H9 (cell line): ENCODE measurements around the gene TM9SF3. TPM values are rescaled to one million over a fixed set of nuclear protein-coding genes. Genes with fewer than 3 reads are reported as not detected.

Experiments used
- DNase-seq: peaks from one replicate; pipeline ENCODE4 v3.0.0-alpha.2; 2017
- H2AFZ ChIP-seq: one replicate; pipeline ENCODE4 v1.6.1; 2013; ENCODE audit warnings: mild to moderate bottlenecking, low read length, control low read depth, moderate library complexity
- H2AK5ac ChIP-seq: 2 replicates; pipeline ENCODE4 v1.6.1; 2013; ENCODE audit warnings: low read length, control low read depth, mixed read lengths; ENCODE audit not compliant: insufficient read length
- H2BK120ac ChIP-seq: one replicate; pipeline ENCODE4 v1.6.1; 2013; ENCODE audit warnings: low read depth, mild to moderate bottlenecking, low read length, control low read depth, inconsistent platforms; ENCODE audit not compliant: poor library complexity, severe bottlenecking
- H2BK12ac ChIP-seq: 2 replicates; pipeline ENCODE4 v1.6.1; 2013; ENCODE audit warnings: low read length, control low read depth, mixed read lengths, low read depth; ENCODE audit not compliant: insufficient read length
- H2BK15ac ChIP-seq: 2 replicates; pipeline ENCODE4 v1.6.1; 2013; ENCODE audit warnings: low read depth, low read length, control low read depth
- H2BK20ac ChIP-seq: one replicate; pipeline ENCODE4 v1.6.1; 2013; ENCODE audit warnings: low read depth, mild to moderate bottlenecking, low read length, control low read depth, inconsistent platforms; ENCODE audit not compliant: poor library complexity, severe bottlenecking
- H2BK5ac ChIP-seq: 2 replicates; pipeline ENCODE4 v1.6.1; 2013; ENCODE audit warnings: low read length, control low read depth, mixed read lengths; ENCODE audit not compliant: insufficient read length
- H3K14ac ChIP-seq: 2 replicates; pipeline ENCODE4 v1.6.1; 2013; ENCODE audit warnings: low read length, control low read depth; ENCODE audit not compliant: insufficient read depth
- H3K18ac ChIP-seq: 2 replicates; pipeline ENCODE4 v1.6.1; 2013; ENCODE audit warnings: low read depth, mild to moderate bottlenecking, mixed read lengths, low read length, control low read depth; ENCODE audit not compliant: insufficient read length
- H3K23ac ChIP-seq: 2 replicates; pipeline ENCODE4 v1.6.1; 2013; ENCODE audit warnings: low read length, control low read depth, mixed read lengths, low read depth; ENCODE audit not compliant: insufficient read length
- H3K23me2 ChIP-seq: 2 replicates; pipeline ENCODE4 v1.6.1; 2013; ENCODE audit warnings: low read depth, mild to moderate bottlenecking, mixed read lengths, low read length, control low read depth; ENCODE audit not compliant: insufficient read length, poor library complexity, severe bottlenecking
- H3K27ac ChIP-seq: 2 replicates; pipeline ENCODE4 v1.5.1; 2013; ENCODE audit warnings: low read length, control low read depth, mixed read lengths, low read depth; ENCODE audit not compliant: insufficient read length
- H3K27me3 ChIP-seq: 2 replicates; pipeline ENCODE4 v1.6.1; 2013; ENCODE audit warnings: low read length, control low read depth, inconsistent platforms; ENCODE audit not compliant: insufficient read depth
- H3K4ac ChIP-seq: 2 replicates; pipeline ENCODE4 v1.6.1; 2013; ENCODE audit warnings: low read depth, mild to moderate bottlenecking, control low read depth, inconsistent platforms, low read length, moderate library complexity
- H3K4me1 ChIP-seq: 2 replicates; pipeline ENCODE4 v1.6.1; 2013; ENCODE audit warnings: low read length, control low read depth, inconsistent platforms; ENCODE audit not compliant: insufficient read depth
- H3K4me2 ChIP-seq: 2 replicates; pipeline ENCODE4 v1.6.1; 2013; ENCODE audit warnings: low read length, control low read depth, mixed read lengths; ENCODE audit not compliant: insufficient read length, insufficient read depth
- H3K56ac ChIP-seq: 2 replicates; pipeline ENCODE4 v1.6.1; 2013; ENCODE audit warnings: low read depth, mild to moderate bottlenecking, mixed read lengths, low read length, control low read depth; ENCODE audit not compliant: insufficient read length
- H3K79me1 ChIP-seq: 2 replicates; pipeline ENCODE4 v1.6.1; 2013; ENCODE audit warnings: low read depth, mild to moderate bottlenecking, moderate library complexity, low read length, control low read depth, inconsistent platforms; ENCODE audit not compliant: insufficient read depth, poor library complexity, severe bottlenecking
- H3K79me2 ChIP-seq: 2 replicates; pipeline ENCODE4 v1.6.1; 2013; ENCODE audit warnings: low read length, control low read depth, inconsistent platforms; ENCODE audit not compliant: insufficient read depth
- H3K9ac ChIP-seq: 2 replicates; pipeline ENCODE4 v1.6.1; 2013; ENCODE audit warnings: low read length, control low read depth, mixed read lengths; ENCODE audit not compliant: insufficient read length; ENCODE audit errors: extremely low read depth
- H3K9me3 ChIP-seq: one replicate; pipeline ENCODE4 v1.6.1; 2013; ENCODE audit warnings: low read depth, low read length, inconsistent platforms; ENCODE audit not compliant: control insufficient read depth
- H3T11ph ChIP-seq: one replicate; pipeline ENCODE4 v1.6.1; 2013; ENCODE audit warnings: mild to moderate bottlenecking, low read length, control low read depth, inconsistent platforms
- H4K20me1 ChIP-seq: one replicate; pipeline ENCODE4 v1.6.1; 2013; ENCODE audit not compliant: control insufficient read depth, insufficient read length, insufficient read depth
- H4K5ac ChIP-seq: 2 replicates; pipeline ENCODE4 v1.6.1; 2013; ENCODE audit warnings: low read depth, mild to moderate bottlenecking, mixed read lengths, low read length, control low read depth; ENCODE audit not compliant: insufficient read length
- H4K8ac ChIP-seq: replicated peaks from 2 replicates; pipeline ENCODE4 v1.6.1; 2013; ENCODE audit warnings: low read length, control low read depth, mixed read lengths, low read depth; ENCODE audit not compliant: insufficient read length
- H4K91ac ChIP-seq: 2 replicates; pipeline ENCODE4 v1.6.1; 2013; ENCODE audit warnings: low read depth, mild to moderate bottlenecking, moderate library complexity, mixed read lengths, low read length, control low read depth; ENCODE audit not compliant: insufficient read length
- H3K27ac Mint-ChIP-seq, 3 experiments: 2 replicates in 2 of 3; 3 replicates in 1 of 3; pipeline ENCODE4 v1.8.0; 2020 to 2021; ENCODE audit warnings: mixed read lengths in 3 of 3, mild to moderate bottlenecking in 1 of 3, moderate library complexity in 1 of 3
- H3K27me3 Mint-ChIP-seq: 2 replicates; pipeline ENCODE4 v1.8.0; 2021; ENCODE audit warnings: low read depth, mild to moderate bottlenecking, moderate library complexity, mixed read lengths
- H3K36me3 Mint-ChIP-seq, 3 experiments: 2 replicates in 2 of 3; 3 replicates in 1 of 3; pipeline ENCODE4 v1.8.0; 2020 to 2021; ENCODE audit warnings: low read depth in 3 of 3, mixed read lengths in 3 of 3; ENCODE audit not compliant: insufficient read depth in 1 of 3
- H3K4me1 Mint-ChIP-seq, 2 experiments: 2 replicates each; pipeline ENCODE4 v1.8.0; 2020; ENCODE audit warnings: mixed read lengths in 2 of 2
- H3K4me3 Mint-ChIP-seq, 2 experiments: 2 replicates in 1 of 2; 3 replicates in 1 of 2; pipeline ENCODE4 v1.8.0; 2020 to 2021; ENCODE audit warnings: mild to moderate bottlenecking in 2 of 2, mixed read lengths in 2 of 2, moderate library complexity in 1 of 2
- H3K9me3 Mint-ChIP-seq, 2 experiments: 2 replicates in 1 of 2; 3 replicates in 1 of 2; pipeline ENCODE4 v1.8.0; 2020; ENCODE audit warnings: mild to moderate bottlenecking in 2 of 2, mixed read lengths in 2 of 2, moderate library complexity in 1 of 2
- CTCF ChIP-seq: fragments of 200-600 bp; sonication (generic); conservative IDR thresholded peaks from 3 replicates; pipeline ENCODE4 v1.8.0; 2021; ENCODE audit warnings: antibody characterized with exemption, mild to moderate bottlenecking
- WGBS: extraction: QIAGEN DNeasy Blood & Tissue Kit; methylation state at CpG from one replicate; pipeline ENCODE4 v1.1.7; 2013; ENCODE audit warnings: missing lambda C conversion rate, low lambda C conversion rate, mixed read lengths; ENCODE audit not compliant: insufficient read length; ENCODE audit errors: extremely low coverage; 5-methylcytosine and 5-hydroxymethylcytosine counted together
- total RNA-seq: library from RNA; stranded (reverse); gene quantifications from 2 replicates; pipeline ENCODE4 v1.2.1, GENCODE V29; 2021

Gene TM9SF3
- total RNA-seq, 1 experiment from 2014 or later = 120 TPM

GRCh38 chr10:96555330-96555729, 31.5 kb downstream of the TM9SF3 start:
- Histone ChIP-seq H2AFZ (no peak overlapping the region), H4K20me1 (no peaks in the 10 kb centered on the region), H3K27ac (no peak overlapping the region), H2BK120ac (no peak overlapping the region), H3K4me1 (no peaks in the 10 kb centered on the region), H2BK12ac (no peak overlapping the region), H3T11ph (no peak overlapping the region), H3K9ac (no peak overlapping the region), H3K4me2 (no peak overlapping the region), H2BK20ac (no peak overlapping the region), H2BK5ac (no peak overlapping the region), H3K14ac (no peak overlapping the region), H3K4ac (no peak overlapping the region), H4K91ac (no peak overlapping the region), H3K79me1 (no peaks in the 10 kb centered on the region), H3K9me3 (no peaks in the 10 kb centered on the region), H2BK15ac (no peak overlapping the region), H3K56ac (no peak overlapping the region), H4K8ac (no peak overlapping the region), H3K79me2 (no peaks in the 10 kb centered on the region), H3K23ac (no peak overlapping the region), H3K27me3 (no peaks in the 10 kb centered on the region), H4K5ac (no peak overlapping the region), H3K23me2 (no peaks in the 10 kb centered on the region), H2AK5ac (no peak overlapping the region), H3K18ac (no peak overlapping the region)
- H3K27me3 Mint-ChIP-seq = no peaks in the 10 kb centered on the region
- no peaks in the 10 kb centered on the region for H3K9me3 Mint-ChIP-seq
- no CpG with 5 or more reads among the region's 3 CpGs for WGBS
- DNase-seq = no peak
- no peak overlapping the region for H3K27ac Mint-ChIP-seq
- H3K4me3 Mint-ChIP-seq = no peak overlapping the region
- peaks cover 4 to 36% (median 28%) of the 10 kb centered on the region in 3 experiments; a peak in 6 of 7 replicates for H3K36me3 Mint-ChIP-seq
- TF ChIP-seq CTCF = no peak
- no peaks in the 10 kb centered on the region for H3K4me1 Mint-ChIP-seq
